Superior temporal gyrus (tissue), 1 donor: Measurements from ENCODE around the gene CST9L.
"Not testable (repeated sequence)": the region's sequence is repeated elsewhere in the genome, so short reads cannot be mapped to it uniquely, and the experiment has no call there.

Experiments used
- DNase-seq: peaks from one replicate; pipeline ENCODE4 v3.0.0-alpha.2; 2016; ENCODE audit errors: extremely low spot score

The CST9L gene

DNA sequence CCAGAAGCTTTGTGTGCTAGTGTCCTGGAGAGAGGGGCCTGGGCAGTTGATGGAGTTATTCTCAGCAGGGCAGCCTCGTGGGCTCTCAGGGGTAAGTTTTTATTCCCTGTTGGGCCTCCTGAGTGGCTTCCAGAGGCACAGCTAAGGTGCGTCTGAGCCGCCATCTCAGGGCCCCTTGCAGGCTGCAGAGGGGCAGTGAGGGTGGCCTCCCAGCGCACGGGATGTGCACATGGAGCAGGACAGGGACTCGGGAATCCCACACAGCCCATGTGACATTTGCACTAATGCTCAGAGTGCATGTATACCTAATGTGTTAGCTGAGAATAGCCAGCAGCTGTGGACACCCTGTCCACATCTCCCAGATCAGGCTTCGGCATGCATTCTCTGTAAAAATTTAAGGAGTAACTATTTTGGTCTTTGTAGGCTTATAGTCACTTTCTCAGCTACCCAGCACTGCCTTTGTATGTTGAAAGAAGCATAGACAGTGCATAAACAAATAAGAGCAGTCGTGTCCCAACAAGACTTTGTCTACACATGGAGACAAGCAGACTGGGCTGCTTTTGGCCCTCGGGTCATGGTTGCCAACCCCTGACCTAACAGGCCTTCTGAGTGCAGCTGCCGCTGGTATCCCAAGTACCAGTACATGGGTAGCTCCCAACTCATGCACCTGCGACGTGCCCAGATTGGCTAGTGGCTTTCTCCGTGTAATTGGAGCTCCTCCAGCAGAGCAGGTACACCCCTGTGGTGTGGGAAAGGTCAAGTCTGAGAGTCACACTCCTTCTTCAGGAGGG is 18.6 kb upstream of the CST9L start:
- DNase-seq, result no peak

DNA sequence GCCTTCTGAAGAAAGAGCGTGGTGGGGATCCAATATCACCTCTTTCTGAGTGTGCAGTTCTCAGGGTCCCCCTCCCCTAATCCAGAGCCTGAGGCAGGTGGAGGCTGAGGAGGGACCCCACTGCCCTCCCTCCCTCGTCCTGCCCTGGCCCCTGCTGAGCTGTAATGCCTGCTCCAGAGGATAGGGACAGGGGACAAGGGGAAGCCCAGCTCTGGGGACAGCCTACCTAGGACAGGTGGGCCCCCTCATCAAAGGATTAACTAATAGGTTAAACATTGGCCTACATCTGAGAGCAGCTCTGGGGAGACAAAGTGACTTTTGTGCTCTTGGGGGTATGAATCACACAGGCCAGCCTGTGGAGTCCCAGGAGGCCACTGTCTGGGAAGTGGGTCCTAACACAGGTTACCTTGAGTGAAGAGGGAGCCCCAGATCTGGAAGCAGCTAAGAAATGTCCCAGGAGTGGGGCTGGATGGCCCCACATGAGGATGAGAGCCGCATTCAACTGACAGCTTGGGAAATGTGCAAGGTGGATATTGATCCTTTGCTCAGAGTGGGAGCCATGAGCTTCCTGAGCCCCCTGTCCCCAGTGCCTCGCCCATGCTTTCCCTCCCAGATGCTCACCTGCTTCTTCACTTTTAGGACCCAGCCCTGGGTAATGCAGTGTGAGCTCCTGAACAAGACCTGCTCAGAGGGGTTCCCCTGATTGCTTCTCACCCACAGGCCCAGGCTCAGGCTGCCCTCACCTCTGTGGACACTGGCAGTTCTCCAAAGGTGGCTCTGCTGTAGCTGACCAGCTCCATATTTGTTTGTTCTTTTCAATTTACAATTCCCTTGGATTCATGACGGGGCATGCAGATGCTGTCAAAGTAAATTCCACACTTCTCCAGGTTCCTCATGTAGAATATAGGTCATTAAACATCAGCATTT is 17.8 kb upstream of the CST9L start:
- no peak for DNase-seq

DNA sequence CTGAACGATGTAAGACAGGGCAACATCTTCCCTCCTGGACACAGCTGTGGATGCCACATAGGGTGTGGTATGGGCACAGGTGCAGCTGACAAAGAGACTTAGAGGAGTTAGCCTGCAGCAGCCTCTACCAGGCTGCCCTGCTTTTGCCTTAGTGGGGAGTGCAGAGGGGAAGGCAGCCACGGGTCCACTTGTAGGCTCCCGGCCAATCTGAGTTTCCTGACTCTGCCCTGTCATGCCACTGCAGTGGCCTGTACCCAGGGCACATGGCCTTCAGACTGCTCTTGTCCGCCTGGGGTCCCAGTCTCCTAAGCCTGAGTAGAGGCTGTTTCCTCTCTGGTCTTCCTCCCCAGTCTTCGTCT is 17.1 kb upstream of the CST9L start:
- no peak for DNase-seq

DNA sequence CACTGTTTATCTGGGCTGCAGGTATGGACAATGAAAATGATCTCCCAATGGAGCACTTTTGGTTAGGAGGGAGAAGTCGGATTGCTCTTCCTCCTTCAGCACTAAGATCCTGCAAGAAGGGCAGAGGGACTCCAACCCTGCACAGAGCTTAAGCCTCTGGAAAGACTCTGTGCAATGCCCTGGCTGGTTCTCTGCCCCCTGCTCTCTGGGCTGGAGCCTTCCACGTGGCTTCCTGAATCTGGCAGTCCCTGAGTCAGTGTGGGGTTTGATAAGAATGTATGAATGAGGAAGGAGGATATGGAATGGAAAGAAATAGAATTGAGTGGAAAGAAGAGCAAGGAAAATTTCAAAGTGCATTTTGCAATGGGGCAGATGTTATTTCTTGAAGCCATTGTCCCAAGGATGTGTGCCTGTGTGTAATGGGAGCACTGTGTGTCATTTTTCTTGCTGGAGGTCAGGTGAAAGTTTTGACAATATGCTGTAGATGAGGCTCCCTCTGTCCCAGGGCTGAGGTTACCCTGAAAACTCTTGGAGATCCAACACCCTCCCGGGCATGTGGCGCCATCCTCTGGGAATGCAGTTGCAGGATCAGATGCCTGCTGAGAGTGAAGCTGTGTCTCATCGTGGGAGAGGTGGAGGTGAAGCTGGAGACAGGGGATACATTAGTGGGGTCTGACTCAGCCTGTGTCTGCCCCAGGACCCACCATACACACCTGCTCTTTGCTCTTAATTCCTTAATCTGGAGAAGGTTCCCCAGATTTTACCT is 16.3 kb upstream of the CST9L start:
- DNase-seq, result no peak

DNA sequence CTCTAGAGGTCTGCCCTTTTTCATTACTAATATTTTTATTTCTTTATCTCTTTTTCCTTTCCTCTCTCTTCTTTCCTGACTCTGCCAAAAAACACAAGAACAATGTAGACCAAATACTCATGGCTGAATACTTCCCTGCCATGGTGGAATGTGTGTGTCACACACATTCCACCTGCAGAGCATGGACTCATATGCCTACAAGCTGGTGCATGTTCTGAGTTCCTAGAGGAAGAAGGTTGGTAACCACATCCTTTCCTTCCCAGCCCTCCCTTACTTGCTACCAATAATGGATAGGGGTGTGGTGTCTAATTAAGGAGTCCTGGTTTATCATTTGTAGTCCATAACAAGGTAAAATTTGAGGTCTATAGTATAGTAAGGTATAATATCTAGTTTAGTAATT is 15.2 kb upstream of the CST9L start:
- DNase-seq, result no peak

DNA sequence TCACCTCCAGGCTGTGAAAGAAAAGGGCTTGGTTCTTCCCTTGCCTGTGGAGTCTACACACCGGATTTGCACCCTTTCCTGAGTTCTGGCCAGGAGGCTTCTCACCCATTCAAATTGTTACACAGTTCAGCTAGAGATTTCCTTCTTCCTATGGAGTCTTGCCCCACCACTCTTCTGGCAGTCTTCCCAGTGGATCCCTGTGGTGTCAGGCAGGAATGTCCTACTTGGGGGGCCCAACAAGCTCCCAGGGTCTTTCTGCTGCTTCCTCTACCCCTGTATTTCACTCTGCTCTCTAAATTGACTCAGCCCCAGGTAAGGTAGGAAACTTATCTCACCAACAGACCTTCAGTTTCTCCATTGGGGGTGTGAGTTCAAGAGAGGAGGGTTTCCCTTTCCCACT is 14.0 kb upstream of the CST9L start:
- no peak for DNase-seq

DNA sequence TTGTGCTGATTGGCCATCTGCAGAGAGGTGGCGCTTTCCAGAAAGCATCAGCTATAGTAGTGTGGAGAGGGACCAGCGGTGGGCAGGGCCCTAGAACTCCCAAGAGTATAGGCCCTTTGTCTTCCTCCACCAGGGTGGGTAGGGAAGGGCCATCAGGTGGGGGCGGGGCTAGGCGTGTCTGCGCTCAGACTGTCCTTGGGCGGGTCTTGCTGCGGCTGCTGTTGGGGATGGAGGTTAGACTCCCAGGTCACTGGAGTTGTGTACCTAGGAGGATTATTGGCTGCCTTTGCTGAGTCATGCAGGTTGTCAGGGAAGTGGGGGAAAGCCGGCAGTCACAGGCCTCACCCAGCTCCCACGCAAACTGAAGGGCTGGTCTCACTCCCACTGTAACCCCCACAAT is 13.5 kb upstream of the CST9L start:
- not testable (repeated sequence) for DNase-seq

DNA sequence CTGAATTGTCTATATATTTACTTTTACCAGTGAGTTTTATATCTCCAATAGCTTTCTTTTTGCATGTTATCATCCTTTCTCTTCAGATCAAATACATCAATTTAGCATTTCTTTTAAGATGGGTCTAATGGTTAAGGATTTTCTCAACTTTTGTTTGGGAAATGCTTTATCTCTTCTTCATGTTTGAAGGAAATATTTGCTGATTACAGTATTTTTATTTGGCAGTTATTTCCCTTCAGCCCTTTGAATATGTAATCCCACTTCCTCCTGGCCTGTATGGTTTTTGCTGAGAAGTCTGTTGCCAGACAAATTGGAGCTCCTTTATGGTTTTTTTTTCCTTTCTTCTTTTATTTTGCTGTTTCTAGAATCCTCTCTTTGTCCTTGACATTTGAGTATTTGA is 6.7 kb upstream of the CST9L start:
- no peak for DNase-seq

DNA sequence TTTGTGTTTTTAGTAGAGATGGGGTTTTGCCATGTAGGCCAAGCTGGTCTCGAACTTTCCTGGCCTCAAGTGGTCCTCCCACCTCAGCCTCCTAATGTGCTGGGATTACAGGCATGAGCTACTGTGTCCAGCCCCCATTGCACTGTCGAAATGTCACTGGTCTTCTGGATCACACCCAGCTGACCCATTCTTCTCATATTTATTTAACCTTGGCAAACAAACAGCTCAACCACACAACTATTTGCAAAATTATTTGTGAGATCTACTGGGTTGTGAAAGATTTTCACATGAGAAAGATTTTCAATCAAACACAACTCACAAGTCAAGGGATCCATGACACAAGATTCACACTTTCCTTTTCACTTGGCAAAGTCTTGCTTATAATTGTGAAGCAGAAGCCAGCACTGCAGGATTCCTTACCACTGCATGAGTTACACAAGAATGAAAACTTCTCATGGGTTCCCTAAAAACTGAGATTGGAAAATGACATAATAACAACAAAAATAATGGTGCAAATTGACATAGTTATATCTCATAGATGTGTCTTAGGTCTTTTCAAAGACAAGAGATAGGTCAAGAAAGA is 2.0 kb upstream of the CST9L start:
- DNase-seq, result no peak

DNA sequence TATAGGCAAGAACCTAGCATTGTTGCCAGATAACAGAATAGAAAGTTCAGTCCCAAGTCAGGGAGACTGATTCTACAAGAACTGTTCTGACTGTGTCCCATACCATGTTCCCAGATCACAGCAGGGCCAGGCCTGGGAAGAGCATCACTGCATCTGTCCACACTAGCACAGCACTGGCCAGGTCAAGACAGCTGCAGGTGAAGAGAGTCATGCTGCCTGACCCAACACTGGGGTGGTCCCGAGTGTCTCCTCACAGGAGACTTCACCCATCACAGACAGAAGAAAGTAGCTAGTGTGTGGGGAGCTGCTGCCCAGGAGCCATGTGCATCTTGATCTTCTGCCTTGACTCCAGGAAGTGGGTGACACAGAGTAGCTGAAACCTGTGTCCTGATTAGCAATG is 1.3 kb upstream of the CST9L start:
- no peak for DNase-seq

DNA sequence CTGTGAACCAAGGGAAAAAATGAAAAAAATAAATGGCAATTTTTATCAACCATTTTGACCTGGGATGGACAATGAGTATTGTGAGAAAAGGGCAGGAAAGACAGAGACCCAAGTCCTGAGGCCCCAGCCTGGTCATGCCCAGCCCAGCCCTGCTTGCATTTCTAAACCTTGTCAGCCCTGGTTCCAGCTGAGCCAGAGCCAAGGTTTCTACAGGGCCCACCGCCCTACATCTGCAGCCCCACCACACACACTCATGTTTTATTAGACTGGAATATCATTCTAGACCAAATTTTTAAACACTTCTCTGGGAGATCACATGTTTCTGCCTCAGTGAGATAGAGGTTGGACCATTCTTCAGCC is 667 bp upstream of the CST9L start:
- DNase-seq, result no peak

DNA sequence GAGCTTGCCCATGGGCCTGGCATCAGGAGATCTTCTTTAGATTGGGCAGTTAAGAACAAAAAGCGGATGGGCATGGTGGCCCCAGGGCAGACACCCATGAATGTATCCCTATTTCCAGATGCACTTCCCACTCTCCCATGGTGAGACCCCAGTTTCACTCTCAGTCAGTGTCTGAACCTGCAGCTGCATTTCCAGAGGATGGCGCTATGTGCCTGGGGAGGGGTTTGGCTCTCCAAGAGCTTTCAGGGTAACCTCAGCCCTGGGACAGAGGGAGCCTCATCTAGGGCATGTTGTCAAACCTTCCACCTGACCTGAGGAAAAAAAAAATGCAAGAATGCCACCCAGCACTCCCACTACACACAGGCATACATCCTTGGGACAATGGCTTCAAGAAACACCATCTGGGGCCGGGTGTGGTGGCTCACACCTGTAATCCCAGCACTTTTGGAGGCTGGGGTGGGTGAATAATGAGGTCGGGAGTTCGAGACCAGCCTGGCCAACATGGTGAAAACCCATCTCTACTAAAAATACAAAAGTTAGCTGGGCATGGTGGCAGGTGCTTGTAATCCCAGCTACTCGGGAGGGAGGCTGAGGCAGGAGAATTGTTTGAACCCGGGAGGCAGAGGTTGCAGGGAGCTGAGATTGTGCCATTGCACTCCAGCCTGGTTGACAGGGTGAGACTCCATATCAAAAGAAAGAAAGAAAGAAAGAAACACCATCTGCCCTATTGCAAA is 1.9 kb downstream of the CST9L start:
- no peak for DNase-seq

DNA sequence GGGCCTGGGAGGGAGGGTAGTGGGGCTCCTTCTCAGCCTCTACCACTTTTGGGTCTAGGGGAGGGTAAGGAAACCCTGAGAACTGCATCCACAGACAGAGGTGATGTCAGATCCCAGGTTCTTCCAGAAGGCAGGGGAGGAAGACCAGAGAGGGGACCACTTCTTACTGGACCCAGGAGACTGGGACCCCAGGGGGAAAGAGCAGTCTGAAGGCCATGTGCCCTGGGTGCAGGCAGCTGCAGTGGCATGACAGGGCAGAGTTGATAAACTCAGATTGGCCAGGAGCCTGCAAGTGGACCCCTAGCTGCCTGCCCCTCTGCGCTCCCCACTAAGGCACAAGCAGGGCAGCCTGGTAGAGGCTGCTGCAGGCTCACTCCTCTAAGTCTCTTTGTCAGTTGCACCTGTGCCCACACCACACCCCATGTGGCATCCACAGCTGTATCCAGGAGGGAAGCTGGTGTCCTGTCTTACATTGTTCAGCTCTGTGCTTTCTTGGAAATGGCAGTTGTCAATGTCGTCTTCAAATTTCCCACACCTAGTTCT is 2.7 kb downstream of the CST9L start:
- DNase-seq, result no peak

DNA sequence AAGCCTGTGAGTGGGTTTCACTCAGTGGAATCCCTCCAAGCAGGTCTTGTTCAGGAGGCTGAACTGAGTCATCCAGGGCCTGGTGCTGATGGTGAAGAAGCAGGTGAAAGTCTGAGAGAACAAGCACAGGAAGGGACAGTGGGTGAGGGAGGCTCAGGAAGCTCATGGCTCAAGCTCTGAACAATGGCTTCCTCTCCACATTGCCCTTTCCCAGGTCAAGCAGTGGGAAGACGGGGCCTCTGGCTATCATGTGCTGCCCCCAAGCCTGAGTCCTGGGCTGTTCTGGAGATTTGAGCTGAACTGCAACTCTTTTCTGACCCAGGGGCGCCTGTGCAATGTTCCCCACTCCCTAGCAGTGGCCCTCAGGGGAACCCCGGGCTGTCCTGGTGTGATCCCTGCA is 3.4 kb downstream of the CST9L start:
- no peak for DNase-seq

DNA sequence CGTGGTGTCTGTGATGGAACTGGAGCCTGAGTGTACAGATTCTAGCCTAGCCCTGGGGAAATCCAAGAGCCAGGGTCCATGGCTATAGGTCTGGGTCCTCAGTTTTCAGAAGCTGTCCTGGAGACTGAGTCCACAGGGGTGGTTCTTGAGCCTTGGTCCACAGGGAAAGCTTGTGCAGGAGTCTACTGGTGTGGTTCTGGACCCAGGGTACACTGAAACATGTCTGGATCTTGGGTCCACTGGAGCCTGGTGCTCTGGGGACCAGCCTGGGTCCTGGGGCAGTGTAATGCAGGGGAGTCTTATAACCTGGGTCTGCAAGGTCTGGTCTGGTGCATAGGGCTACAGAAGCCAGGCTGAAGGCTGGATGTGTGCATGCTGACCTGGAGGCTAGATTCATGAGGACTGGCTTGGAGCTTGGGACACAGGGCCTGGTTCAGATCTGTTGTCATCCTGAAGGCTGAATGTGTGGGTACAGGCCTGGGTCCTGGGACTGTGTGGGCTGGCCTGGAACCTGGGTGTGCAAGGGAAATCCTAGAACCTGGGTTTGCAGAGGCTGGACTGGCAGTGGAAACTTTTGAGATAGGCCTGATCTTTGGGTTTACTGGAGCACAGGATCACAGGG is 5.5 kb downstream of the CST9L start:
- DNase-seq, result no peak

DNA sequence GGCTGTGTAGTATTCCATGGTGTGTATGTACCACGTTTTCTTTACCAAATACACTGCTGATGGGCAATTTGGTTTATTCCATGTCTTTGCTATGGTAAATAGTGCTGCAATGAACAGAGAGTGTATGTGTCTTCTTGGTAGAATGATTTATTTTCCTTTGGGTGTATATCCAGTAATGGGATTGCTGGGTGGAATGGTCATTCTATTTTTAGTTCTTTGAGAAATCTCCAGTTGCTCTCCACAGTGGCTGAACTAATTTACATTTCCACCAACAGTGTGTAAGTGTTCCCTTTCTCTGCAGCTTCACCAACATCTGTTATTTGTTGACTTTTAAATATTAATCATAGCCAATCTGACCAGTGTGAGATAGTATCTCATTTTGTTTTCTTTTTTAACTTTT is 13.9 kb downstream of the CST9L start:
- no peak for DNase-seq

DNA sequence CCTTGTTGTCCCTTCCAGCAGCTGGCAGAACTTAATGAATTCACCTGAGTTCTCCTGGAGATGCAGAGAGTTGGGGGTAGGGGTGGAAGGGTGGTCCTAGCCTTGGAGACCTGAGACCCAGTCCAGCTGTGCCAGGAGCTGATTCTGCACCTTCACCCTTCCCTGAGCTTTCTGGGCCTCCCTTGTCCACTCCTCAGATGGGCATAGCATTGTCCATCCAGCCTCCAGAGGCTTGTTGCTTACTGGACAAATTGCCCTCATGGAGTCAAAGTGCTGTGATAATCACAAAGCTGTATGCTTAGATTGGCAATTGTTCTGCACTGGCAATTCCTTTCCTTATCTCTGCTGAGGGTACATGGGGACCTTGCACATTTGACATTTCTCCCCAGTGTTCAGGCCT is 16.5 kb downstream of the CST9L start:
- DNase-seq, result no peak

DNA sequence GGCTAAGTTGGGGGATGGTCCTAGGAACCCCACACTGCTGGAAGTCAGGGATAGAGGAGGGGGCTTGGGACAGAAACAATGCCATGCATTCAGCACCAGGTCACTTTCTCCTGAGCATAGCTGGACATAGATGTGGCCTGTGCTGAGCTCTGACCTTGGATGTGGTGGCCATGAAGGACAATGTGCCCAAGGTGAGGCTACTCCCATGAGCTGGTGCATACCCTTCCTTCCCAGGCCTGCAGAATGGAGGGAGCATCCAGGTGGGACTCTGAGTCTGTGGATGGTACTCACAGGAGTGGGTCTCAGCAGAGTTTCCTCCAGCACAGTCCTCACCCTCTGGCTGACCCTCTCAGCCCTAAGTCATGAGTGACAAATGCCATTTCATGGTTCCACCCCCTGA is 16.9 kb downstream of the CST9L start:
- DNase-seq, result no peak

DNA sequence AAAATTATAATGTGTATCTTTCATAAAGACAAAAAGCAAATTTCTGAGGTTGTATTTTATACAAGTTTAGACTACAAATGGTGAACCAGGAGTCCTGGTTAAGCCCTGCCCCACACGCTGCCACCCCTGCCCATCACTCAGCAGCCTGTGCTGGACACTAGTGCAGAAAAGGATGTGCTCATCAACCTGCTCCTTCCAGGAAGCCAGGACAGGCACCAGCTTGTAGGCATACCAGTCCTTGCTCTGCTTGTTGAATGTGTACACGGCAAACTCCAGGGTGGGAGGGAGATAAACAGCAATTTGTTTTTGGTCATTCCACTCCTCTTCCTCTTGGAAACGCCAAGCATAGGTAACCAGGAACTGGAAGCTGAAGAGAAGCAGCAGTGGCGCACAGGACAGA is 18.1 kb downstream of the CST9L start:
- no peak for DNase-seq

DNA sequence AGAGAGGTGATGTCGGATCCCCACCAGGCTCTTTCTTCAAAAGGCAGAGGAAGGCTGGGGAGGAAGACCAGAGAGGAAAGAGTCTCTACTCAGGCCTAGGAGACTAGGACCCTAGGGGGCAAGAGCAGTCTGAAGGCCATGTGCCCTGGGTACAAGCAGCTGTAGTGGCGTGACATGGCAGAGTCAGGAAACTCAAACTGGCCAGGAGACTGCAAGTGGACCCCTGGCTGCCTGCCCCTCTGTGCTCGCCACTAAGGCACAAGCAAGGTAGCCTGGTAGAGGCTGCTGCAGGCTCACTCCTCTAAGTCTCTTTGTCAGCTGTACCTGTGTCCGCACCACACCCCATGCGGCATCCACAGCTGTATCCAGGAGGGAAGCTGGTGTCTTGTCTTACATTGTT is 19.9 kb downstream of the CST9L start:
- DNase-seq, result no peak

DNA sequence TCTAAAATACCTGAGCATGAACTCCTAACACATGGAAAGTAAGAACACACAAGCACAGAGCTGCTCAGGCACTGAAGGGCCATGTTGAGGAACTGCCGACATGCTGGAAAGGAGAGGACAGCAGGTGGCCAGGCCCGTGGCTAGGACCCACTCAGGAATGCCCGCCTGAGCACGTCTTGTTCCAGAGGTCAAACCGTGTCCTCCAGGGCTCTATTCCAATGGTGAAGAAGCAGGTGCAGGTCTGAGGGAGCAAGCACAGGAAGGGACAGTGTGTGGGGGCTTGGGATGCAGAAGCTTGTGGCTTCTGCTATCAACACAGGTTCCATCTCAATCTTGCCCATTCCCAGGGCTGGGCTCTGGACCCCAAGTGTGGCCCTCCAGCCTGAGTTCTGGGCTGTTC is 20.7 kb downstream of the CST9L start:
- no peak for DNase-seq
